Ascending aorta (tissue), 2 donors: ENCODE measurements around the gene CCL21. TPM values are rescaled to one million over a fixed set of nuclear protein-coding genes. Genes with fewer than 3 reads are reported as not detected.
"Not testable (repeated sequence)": the region's sequence is repeated elsewhere in the genome, so short reads cannot be mapped to it uniquely, and the experiment has no call there.

Source experiments
- DNase-seq, 2 donors: peaks; one replicate each; pipeline ENCODE4 v3.0.0-alpha.2; 2019; ENCODE audit warnings: low spot score in 2 of 2
- H3K27ac ChIP-seq, 2 donors: fragments of 200-600 bp; sonication (generic); one replicate each; pipeline ENCODE4 v1.5.1; 2016 to 2017; ENCODE audit warnings: mild to moderate bottlenecking in 1 of 2
- H3K27me3 ChIP-seq: fragments of 200-600 bp; sonication (generic); one replicate; pipeline ENCODE4 v1.5.1; 2017
- H3K36me3 ChIP-seq, 2 donors: fragments of 200-600 bp; sonication (generic); one replicate each; pipeline ENCODE4 v1.5.1; 2016
- H3K4me1 ChIP-seq, 2 donors: fragments of 200-600 bp; sonication (generic); one replicate each; pipeline ENCODE4 v1.5.1; 2016 to 2017; ENCODE audit warnings: mild to moderate bottlenecking in 1 of 2
- H3K4me3 ChIP-seq, 2 donors: fragments of 200-600 bp; sonication (generic); one replicate each; pipeline ENCODE4 v1.5.1; 2016 to 2017; ENCODE audit warnings: mild to moderate bottlenecking in 1 of 2
- H3K9me3 ChIP-seq, 2 donors: fragments of 200-600 bp; sonication (generic); one replicate each; pipeline ENCODE4 v1.5.1; 2016
- CTCF ChIP-seq, 3 experiments: fragments of 200-600 bp in 2 of 3; fragments of 450-650 bp in 1 of 3; sonication (generic) in 2 of 3; IDR thresholded peaks; one replicate each; pipeline ENCODE4 v1.5.1; 2016 to 2019; ENCODE audit warnings: antibody characterized with exemption in 3 of 3, mild to moderate bottlenecking in 1 of 3, moderate library complexity in 1 of 3
- intact Hi-C: fragments of 100-400 bp; cut with DNase I; formaldehyde crosslinking; loops from one replicate; pipeline ENCODE4 v1.15.1; 2023
- total RNA-seq: library from RNA; depleted of rRNA; stranded (reverse); fragments of >200 nt; gene quantifications from one replicate; pipeline ENCODE4 v1.1.0, GENCODE V29; 2016

The CCL21 gene
- 7.9 TPM for total RNA-seq

DNA sequence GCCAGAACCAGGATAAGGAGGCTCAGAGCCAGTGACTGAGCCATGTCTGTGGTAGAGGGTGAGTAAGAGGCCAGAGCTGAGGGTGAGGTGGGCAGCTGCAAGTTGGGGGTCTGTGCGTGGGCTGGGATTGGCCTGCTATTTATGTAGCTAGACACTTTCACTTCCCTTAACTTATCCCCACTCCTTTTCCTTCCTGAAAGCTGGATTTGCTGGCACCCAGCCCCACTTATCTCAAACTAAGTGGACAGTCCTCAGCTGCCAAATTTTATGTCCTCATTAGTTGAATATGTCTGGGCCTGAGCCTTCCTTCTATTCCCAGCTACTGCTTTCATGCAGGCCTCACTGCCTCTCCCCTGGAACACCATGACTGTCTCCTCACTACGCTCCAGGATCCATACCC, at the start of gene CCL21:
TSS of gene CCL21 (minus strand) at position 114 of the 400 bp plus-strand sequence. CDS start at position 44, 70 bp downstream.
- H3K4me1 ChIP-seq = no peaks in the 10 kb centered on the region
- intact Hi-C loops = no loop called here
- H3K27ac ChIP-seq = no peak within 1 kb of the TSS
- no peak for TF ChIP-seq CTCF (IDR thresholded peaks at IDR 0.05)
- H3K27me3 ChIP-seq = no peaks in the 10 kb centered on the region
- no peaks in the 10 kb centered on the region for H3K36me3 ChIP-seq
- no peak within 1 kb of the TSS for H3K4me3 ChIP-seq
- DNase-seq = no peak
- H3K9me3 ChIP-seq = no peaks in the 10 kb centered on the region

DNA sequence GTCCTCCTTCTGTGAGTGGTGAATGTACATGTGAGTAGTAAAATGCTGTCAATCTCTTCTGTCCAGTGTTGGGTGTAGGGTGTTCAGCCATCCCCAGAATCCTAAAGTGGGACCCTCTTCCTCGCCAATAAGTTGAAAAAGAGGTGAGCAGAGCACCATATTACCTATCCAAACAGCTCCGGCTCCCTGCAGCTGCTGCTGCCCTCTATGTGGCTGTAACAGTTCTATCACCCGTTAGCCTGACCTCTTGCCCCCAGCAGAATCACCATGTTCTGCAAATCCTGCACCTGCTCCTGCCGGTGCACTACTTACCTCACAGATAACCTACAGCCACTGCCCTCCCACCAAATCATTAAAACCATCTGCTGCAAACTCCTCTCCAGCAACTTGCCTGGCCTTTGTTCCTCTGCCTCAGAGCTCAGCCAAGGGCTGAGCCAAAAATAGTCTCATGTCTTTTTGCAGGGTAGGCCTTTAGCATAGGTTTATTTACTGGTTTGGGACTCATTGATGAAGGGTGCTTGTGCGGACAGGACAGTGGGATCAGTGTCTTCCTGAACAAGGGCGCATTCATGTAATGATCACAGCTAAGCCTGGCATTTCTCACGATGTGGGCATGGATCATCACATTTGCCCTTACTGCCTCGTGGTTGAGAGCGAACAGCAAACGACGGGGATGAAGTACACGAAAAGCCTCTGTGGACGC, 49.6 kb upstream of the CCL21 start:
- TF ChIP-seq CTCF (IDR thresholded peaks at IDR 0.05) = no peak
- DNase-seq = no peak
- H3K27me3 ChIP-seq = no peaks in the 10 kb centered on the region
- no peak overlapping the region for H3K4me3 ChIP-seq
- H3K9me3 ChIP-seq = peaks cover 0 to 4% of the 10 kb centered on the region in 2 donors
- H3K4me1 ChIP-seq = no peaks in the 10 kb centered on the region
- H3K36me3 ChIP-seq = no peaks in the 10 kb centered on the region
- intact Hi-C loops = no loop called here
- H3K27ac ChIP-seq = no peak overlapping the region

GRCh38 chr9:34750320-34750719, 40.4 kb upstream of the CCL21 start:
- H3K36me3 ChIP-seq, DNase-seq, H3K9me3 ChIP-seq, H3K27me3 ChIP-seq, intact Hi-C loops, H3K27ac ChIP-seq, H3K4me1 ChIP-seq, H3K4me3 ChIP-seq: not testable (repeated sequence)

GRCh38 chr9:34746526-34746925, 36.6 kb upstream of the CCL21 start:
- Histone ChIP-seq H3K27me3 (no peaks in the 10 kb centered on the region), H3K4me1 (no peaks in the 10 kb centered on the region), H3K27ac (no peak overlapping the region), H3K9me3 (no peaks in the 10 kb centered on the region), H3K36me3 (no peaks in the 10 kb centered on the region), H3K4me3 (no peak overlapping the region)
- no peak for DNase-seq
- intact Hi-C loops = no loop called here
- no peak for TF ChIP-seq CTCF (IDR thresholded peaks at IDR 0.05)

DNA sequence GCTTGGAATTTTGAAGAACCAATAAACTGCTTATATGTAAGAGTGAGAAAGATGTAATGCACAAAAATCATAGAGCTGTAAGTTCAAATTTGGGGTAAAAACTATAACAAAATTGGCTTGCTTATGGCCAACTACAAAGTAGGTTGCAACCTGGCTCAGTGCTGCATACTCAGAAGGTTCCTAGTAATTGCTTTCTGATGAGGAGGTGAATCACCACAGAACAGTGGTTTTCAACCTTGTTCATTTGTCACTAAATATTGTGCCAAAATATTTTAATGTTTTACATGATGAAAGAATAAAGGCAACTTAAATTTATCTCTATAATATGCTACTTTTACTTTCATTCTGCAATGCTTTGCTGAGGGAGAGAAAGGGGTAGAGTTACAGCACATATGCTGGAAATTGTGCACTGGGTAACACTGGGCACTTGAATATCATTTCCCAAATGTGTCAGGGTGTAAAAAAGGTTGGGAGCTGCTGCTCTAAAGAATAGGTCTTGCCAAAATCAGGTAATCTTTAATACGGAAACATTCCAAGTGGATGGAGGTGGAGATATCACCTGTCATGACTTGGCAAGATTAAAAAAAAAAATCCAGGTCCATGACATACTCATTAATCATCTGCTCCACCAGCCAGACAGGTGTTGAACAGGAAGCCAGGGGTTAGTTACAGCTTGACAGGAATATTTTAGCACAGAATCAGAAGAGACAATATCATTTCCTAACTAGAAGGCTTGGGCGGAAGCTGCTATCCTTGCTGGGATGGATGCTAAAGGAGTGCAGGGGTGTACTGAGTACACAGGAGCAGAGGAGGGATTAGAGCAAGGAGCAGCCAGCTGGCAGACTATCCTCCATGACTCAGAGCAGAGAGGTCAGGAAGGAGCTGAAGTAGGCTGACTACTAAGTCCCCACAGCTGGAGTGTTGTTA, 34.6 kb upstream of the CCL21 start:
- intact Hi-C loops = no loop called here
- Histone ChIP-seq H3K4me3 (no peak overlapping the region), H3K27ac (no peak overlapping the region), H3K9me3 (no peaks in the 10 kb centered on the region), H3K4me1 (no peaks in the 10 kb centered on the region), H3K27me3 (no peaks in the 10 kb centered on the region), H3K36me3 (no peaks in the 10 kb centered on the region)
- no peak for TF ChIP-seq CTCF (IDR thresholded peaks at IDR 0.05)
- no peak for DNase-seq

GRCh38 chr9:34742710-34743109, 32.8 kb upstream of the CCL21 start:
- Histone ChIP-seq H3K27ac (no peak overlapping the region), H3K4me3 (no peak overlapping the region), H3K27me3 (no peaks in the 10 kb centered on the region), H3K9me3 (no peaks in the 10 kb centered on the region), H3K36me3 (no peaks in the 10 kb centered on the region), H3K4me1 (no peaks in the 10 kb centered on the region)
- no peak for TF ChIP-seq CTCF (IDR thresholded peaks at IDR 0.05)
- intact Hi-C loops = no loop called here
- DNase-seq = no peak
